Ascending aorta (tissue), 2 donors: Measurements from ENCODE around the gene PREPL. TPM values are rescaled to one million over a fixed set of nuclear protein-coding genes. Genes with fewer than 3 reads are reported as not detected.

Experiments used
- DNase-seq, 2 donors: peaks; one replicate each; pipeline ENCODE4 v3.0.0-alpha.2; 2019; ENCODE audit warnings: low spot score in 2 of 2
- H3K27ac ChIP-seq, 2 donors: fragments of 200-600 bp; sonication (generic); one replicate each; pipeline ENCODE4 v1.5.1; 2016 to 2017; ENCODE audit warnings: mild to moderate bottlenecking in 1 of 2
- H3K27me3 ChIP-seq: fragments of 200-600 bp; sonication (generic); one replicate; pipeline ENCODE4 v1.5.1; 2017
- H3K36me3 ChIP-seq, 2 donors: fragments of 200-600 bp; sonication (generic); one replicate each; pipeline ENCODE4 v1.5.1; 2016
- H3K4me1 ChIP-seq, 2 donors: fragments of 200-600 bp; sonication (generic); one replicate each; pipeline ENCODE4 v1.5.1; 2016 to 2017; ENCODE audit warnings: mild to moderate bottlenecking in 1 of 2
- H3K4me3 ChIP-seq, 2 donors: fragments of 200-600 bp; sonication (generic); one replicate each; pipeline ENCODE4 v1.5.1; 2016 to 2017; ENCODE audit warnings: mild to moderate bottlenecking in 1 of 2
- H3K9me3 ChIP-seq, 2 donors: fragments of 200-600 bp; sonication (generic); one replicate each; pipeline ENCODE4 v1.5.1; 2016
- CTCF ChIP-seq, 3 experiments: fragments of 200-600 bp in 2 of 3; fragments of 450-650 bp in 1 of 3; sonication (generic) in 2 of 3; IDR thresholded peaks; one replicate each; pipeline ENCODE4 v1.5.1; 2016 to 2019; ENCODE audit warnings: antibody characterized with exemption in 3 of 3, mild to moderate bottlenecking in 1 of 3, moderate library complexity in 1 of 3
- intact Hi-C: fragments of 100-400 bp; cut with DNase I; formaldehyde crosslinking; loops from one replicate; pipeline ENCODE4 v1.15.1; 2023
- total RNA-seq: library from RNA; depleted of rRNA; stranded (reverse); fragments of >200 nt; gene quantifications from one replicate; pipeline ENCODE4 v1.1.0, GENCODE V29; 2016

PREPL gene
- total RNA-seq, 1 donor from 2014 or later, result 22.6 TPM

- H3K4me1 ChIP-seq, result peaks cover 0 to 8% of the 10 kb centered on the region in 2 donors
- no peak for DNase-seq
- H3K36me3 ChIP-seq, result peaks cover 31 to 65% of the 10 kb centered on the region in 2 donors
- H3K9me3 ChIP-seq, result no peaks in the 10 kb centered on the region
- no peak for TF ChIP-seq CTCF (IDR thresholded peaks at IDR 0.05)
- peak overlapping the region; percentile 19 to 36 for H3K27ac ChIP-seq
- no peak overlapping the region for H3K4me3 ChIP-seq
- H3K27me3 ChIP-seq, result no peaks in the 10 kb centered on the region
- intact Hi-C loops, result no loop called here
Observed at GRCh38 chr2:44333994-44334393, 27.3 kb downstream of the PREPL start.

- H3K36me3 ChIP-seq, result peaks cover 14 to 48% of the 10 kb centered on the region in 2 donors
- H3K27me3 ChIP-seq, result no peaks in the 10 kb centered on the region
- peak overlapping the region in 1 of 2 donors; percentile 14 for H3K27ac ChIP-seq
- no peak overlapping the region for H3K4me3 ChIP-seq
- TF ChIP-seq CTCF (IDR thresholded peaks at IDR 0.05), result no peak
- H3K9me3 ChIP-seq, result no peaks in the 10 kb centered on the region
- H3K4me1 ChIP-seq, result peaks cover 0 to 21% of the 10 kb centered on the region in 2 donors
- intact Hi-C loops, result no loop called here
- no peak for DNase-seq
Observed at GRCh38 chr2:44330801-44331200, 30.5 kb downstream of the PREPL start.

- intact Hi-C loops, result loop anchor here (5.0 kb wide), 1 partner anchor 33 kb away; the partner anchor contains the start of genes CAMKMT and PREPL
- Histone ChIP-seq H3K4me3 (no peak overlapping the region), H3K27me3 (no peaks in the 10 kb centered on the region), H3K9me3 (no peaks in the 10 kb centered on the region), H3K36me3 (peaks cover 14 to 48% of the 10 kb centered on the region in 2 donors), H3K4me1 (peaks cover 0 to 33% of the 10 kb centered on the region in 2 donors), H3K27ac (peak overlapping the region in 1 of 2 donors; percentile 2)
- TF ChIP-seq CTCF (IDR thresholded peaks at IDR 0.05), result no peak
- no peak for DNase-seq
Observed at GRCh38 chr2:44329343-44329742, 32.0 kb downstream of the PREPL start.

- Histone ChIP-seq H3K4me1 (peaks cover 0 to 33% of the 10 kb centered on the region in 2 donors), H3K9me3 (no peaks in the 10 kb centered on the region), H3K4me3 (no peak overlapping the region), H3K36me3 (peaks cover 15 to 51% of the 10 kb centered on the region in 2 donors), H3K27ac (peak overlapping the region in 1 of 2 donors; percentile 2), H3K27me3 (no peaks in the 10 kb centered on the region)
- no peak for TF ChIP-seq CTCF (IDR thresholded peaks at IDR 0.05)
- intact Hi-C loops, result loop anchor here (5.0 kb wide), 1 partner anchor 34 kb away; the partner anchor contains the start of genes CAMKMT and PREPL
- no peak for DNase-seq
Observed at GRCh38 chr2:44328750-44329149, 32.5 kb downstream of the PREPL start.

- TF ChIP-seq CTCF (IDR thresholded peaks at IDR 0.05), result no peak
- H3K27ac ChIP-seq, result peak overlapping the region; percentile 21 to 62
Observed at GRCh38 chr2:44326548-44327264, 34.6 kb downstream of the PREPL start.

More at GRCh38 chr2:44326548-44327264, 34.6 kb downstream of the PREPL start:
- H3K4me1 ChIP-seq, result peaks cover 0 to 33% of the 10 kb centered on the region in 2 donors
- no peaks in the 10 kb centered on the region for H3K27me3 ChIP-seq
- intact Hi-C loops, result loop anchor here (5.0 kb wide), 1 partner anchor 36 kb away; the partner anchor contains the start of genes CAMKMT and PREPL
- H3K9me3 ChIP-seq, result no peaks in the 10 kb centered on the region
- H3K4me3 ChIP-seq, result no peak overlapping the region
- DNase-seq, result no peak
- H3K36me3 ChIP-seq, result peaks cover 24 to 54% of the 10 kb centered on the region in 2 donors
